Stimulated activated CD4-positive, alpha-beta T cell treated with anti-CD3 and anti-CD28 coated beads, Interleukin-4, amount 100 ng/mL, for 4 hours (primary cell): ENCODE results near the gene TRMU.

Experiments
- DNase-seq, 2 experiments: peaks; one replicate each; pipeline ENCODE4 v3.0.0-alpha.2; 2020

The TRMU gene

GRCh38 chr22:46338636-46339035, 3.1 kb downstream of the TRMU start:
- no peak for DNase-seq

- no peak for DNase-seq
Measured at GRCh38 chr22:46339956-46340355, 4.4 kb downstream of the TRMU start.

- no peak for DNase-seq
Measured at GRCh38 chr22:46340676-46341075, 5.2 kb downstream of the TRMU start.

GRCh38 chr22:46346680-46347405, 11.3 kb downstream of the TRMU start:
- no peak for DNase-seq

- DNase-seq = no peak
Measured at GRCh38 chr22:46347646-46348045, 12.1 kb downstream of the TRMU start.

GRCh38 chr22:46348099-46348695, 12.7 kb downstream of the TRMU start:
- DNase-seq = no peak

GRCh38 chr22:46349238-46349637, 13.7 kb downstream of the TRMU start:
- DNase-seq = no peak

GRCh38 chr22:46349681-46350080, 14.2 kb downstream of the TRMU start:
- DNase-seq = no peak

GRCh38 chr22:46350121-46350520, 14.6 kb downstream of the TRMU start:
- no peak for DNase-seq

GRCh38 chr22:46350646-46351045, 15.1 kb downstream of the TRMU start:
- no peak for DNase-seq

GRCh38 chr22:46351131-46351735, 15.7 kb downstream of the TRMU start:
- DNase-seq = no peak

- DNase-seq = no peak
Measured at GRCh38 chr22:46351767-46352166, 16.3 kb downstream of the TRMU start.

- no peak for DNase-seq
Measured at GRCh38 chr22:46352276-46352675, 16.8 kb downstream of the TRMU start.

GRCh38 chr22:46352691-46353386, 17.3 kb downstream of the TRMU start:
- no peak for DNase-seq

- DNase-seq = no peak
Measured at GRCh38 chr22:46353483-46354105, 18.1 kb downstream of the TRMU start.

- DNase-seq = no peak
Measured at GRCh38 chr22:46354176-46354992, 18.9 kb downstream of the TRMU start.

GRCh38 chr22:46354993-46355305, 19.4 kb downstream of the TRMU start:
- DNase-seq = no peak

GRCh38 chr22:46355369-46355995, 20.0 kb downstream of the TRMU start:
- peak; percentile 33 to 53 for DNase-seq

GRCh38 chr22:46355996-46356471, 20.5 kb downstream of the TRMU start:
- DNase-seq = no peak

- DNase-seq = no peak
Measured at GRCh38 chr22:46356496-46357480, 21.3 kb downstream of the TRMU start.
